HepG2 (cell line): ENCODE results near the gene SPG7. TPM values are rescaled to one million over a fixed set of nuclear protein-coding genes. Genes with fewer than 3 reads are reported as not detected.

ENCODE experiments used
- ATAC-seq: fragments of 200-7000 bp; cut with Tn5 transposase; 3 replicates; pipeline ENCODE4 v1.9.1; 2020; ENCODE audit warnings: mild to moderate bottlenecking, moderate library complexity
- Bru-seq: library from RNA; stranded (reverse); fragments of 400-500 nt; gene quantifications from one replicate; lab custom pipeline; 2021; lab: Mats Ljungman, UMichigan
- BruChase-seq, 2 experiments: library from RNA; stranded (reverse); fragments of 400-500 nt; gene quantifications; one replicate each; lab custom pipeline; 2021; lab: Mats Ljungman, UMichigan
- BruUV-seq: library from RNA; stranded (reverse); fragments of 400-500 nt; replicated peaks from 2 replicates; lab custom pipeline; 2021; lab: Mats Ljungman, UMichigan
- CTCF ChIA-PET: fragments of 300-600 bp; formaldehyde crosslinking; extraction: SDS; loops from one replicate; lab custom pipeline; 2021; ENCODE audit warnings: low total read pairs, inconsistent platforms, low intra/inter-chr PET ratio; lab: Yijun Ruan, JAX
- POLR2A ChIA-PET: fragments of 350-600 bp; sonication (Branson Sonifier 250); formaldehyde crosslinking; loops from one replicate; lab custom pipeline; 2020; ENCODE audit warnings: antibody characterized with exemption, inconsistent platforms; lab: Yijun Ruan, JAX
- DNase-seq: peaks from one replicate; pipeline ENCODE4 v3.0.0-alpha.2; 2015; ENCODE audit warnings: low spot score
- FAIRE-seq: peaks from 3 replicates; lab custom pipeline; 2011; peaks lifted over from hg19 to GRCh38; lab: Jason Lieb, UNC
- H2AFZ ChIP-seq: one replicate; pipeline ENCODE4 v1.6.1; 2011; ENCODE audit warnings: low read length, inconsistent platforms
- H3K27ac ChIP-seq: fragments of 300-600 bp; 3 replicates; pipeline ENCODE4 v1.8.0; 2011; ENCODE audit warnings: mixed run types, mild to moderate bottlenecking, mixed read lengths, low read length, inconsistent platforms; ENCODE audit not compliant: insufficient read depth; ENCODE audit errors: extremely low read length
- H3K27me3 ChIP-seq, 2 experiments: fragments of 200-600 bp in 1 of 2; 2 replicates in 1 of 2; 3 replicates in 1 of 2; pipeline versions ENCODE4 v1.6.0 to v1.8.0; 2011; ENCODE audit warnings: low read length in 2 of 2, mild to moderate bottlenecking in 2 of 2, moderate library complexity in 2 of 2, inconsistent platforms in 1 of 2; ENCODE audit not compliant: insufficient read depth in 2 of 2, control insufficient read depth in 1 of 2
- H3K36me3 ChIP-seq, 2 experiments: fragments of 200-600 bp in 1 of 2; replicated peaks in 1 of 2; 2 replicates in 1 of 2; 3 replicates in 1 of 2; pipeline versions ENCODE4 v1.5.1 to v1.8.0; 2011; ENCODE audit warnings: low read length in 2 of 2, inconsistent platforms in 1 of 2; ENCODE audit not compliant: insufficient read depth in 2 of 2, control insufficient read depth in 1 of 2
- H3K4me1 ChIP-seq: 2 replicates; pipeline ENCODE4 v1.5.1; 2012; ENCODE audit warnings: low read length, inconsistent platforms; ENCODE audit not compliant: insufficient read depth
- H3K4me2 ChIP-seq: 2 replicates; pipeline ENCODE4 v1.6.0; 2011; ENCODE audit warnings: low read depth, low read length, inconsistent platforms
- H3K4me3 ChIP-seq, 3 experiments: fragments of 200-600 bp in 1 of 3; sonication (generic), shearing (Covaris generic) in 1 of 3; replicated peaks in 1 of 3; 2 replicates each; pipeline ENCODE4 v1.5.1; 2011 to 2016; ENCODE audit warnings: low read length in 3 of 3, inconsistent platforms in 2 of 3, low read depth in 2 of 3, mild to moderate bottlenecking in 2 of 3, control low read depth in 1 of 3, mixed read lengths in 1 of 3; ENCODE audit not compliant: insufficient read depth in 1 of 3
- H3K79me2 ChIP-seq: one replicate; pipeline ENCODE4 v1.6.1; 2011; ENCODE audit warnings: low read length, inconsistent platforms; ENCODE audit not compliant: insufficient read depth
- H3K9ac ChIP-seq: 2 replicates; pipeline ENCODE4 v1.6.0; 2011; ENCODE audit warnings: mild to moderate bottlenecking, low read depth, low read length, inconsistent platforms; ENCODE audit not compliant: insufficient read depth
- H3K9me3 ChIP-seq: 2 replicates; pipeline ENCODE4 v1.5.1; 2012; ENCODE audit warnings: mild to moderate bottlenecking, low read length
- H4K20me1 ChIP-seq: 2 replicates; pipeline ENCODE4 v1.6.0; 2011; ENCODE audit warnings: inconsistent platforms, mild to moderate bottlenecking, low read length, moderate library complexity; ENCODE audit not compliant: insufficient read depth
- DBP ChIP-seq: sonication (generic); formaldehyde crosslinking; IDR thresholded peaks from 2 replicates; pipeline ENCODE4 v1.4.0; 2020; ENCODE audit warnings: missing genetic modification reagents; ENCODE audit errors: not compliant biosample characterization
- HDAC1 ChIP-seq: sonication (generic); formaldehyde crosslinking; IDR thresholded peaks from 2 replicates; pipeline ENCODE4 v1.5.1; 2020; ENCODE audit warnings: mild to moderate bottlenecking, missing genetic modification reagents
- JDP2 ChIP-seq: sonication (generic); formaldehyde crosslinking; IDR thresholded peaks from 2 replicates; pipeline ENCODE4 v1.8.1; 2022; ENCODE audit warnings: missing genetic modification reagents, borderline replicate concordance
- KAT7 ChIP-seq: IDR thresholded peaks from 2 replicates; pipeline ENCODE4 v1.6.1; 2018; ENCODE audit warnings: borderline replicate concordance, missing compliant biosample characterization
- KMT2B ChIP-seq: IDR thresholded peaks from 2 replicates; pipeline ENCODE4 v1.6.1; 2016; ENCODE audit warnings: missing genetic modification reagents, missing compliant biosample characterization
- MYC ChIP-seq: sonication (generic); formaldehyde crosslinking; IDR thresholded peaks from 2 replicates; pipeline ENCODE4 v1.9.0; 2021; ENCODE audit warnings: missing genetic modification reagents, borderline replicate concordance
- PAX8 ChIP-seq: sonication (generic); formaldehyde crosslinking; IDR thresholded peaks from 2 replicates; pipeline ENCODE4 v1.8.0; 2022; ENCODE audit warnings: mild to moderate bottlenecking, missing genetic modification reagents, borderline replicate concordance
- PAXIP1 ChIP-seq: sonication (generic); formaldehyde crosslinking; conservative IDR thresholded peaks from 2 replicates; pipeline ENCODE4 v1.4.0; 2020; ENCODE audit warnings: mild to moderate bottlenecking, missing genetic modification reagents, moderate library complexity
- ZNF296 ChIP-seq: sonication (generic); formaldehyde crosslinking; conservative IDR thresholded peaks from 2 replicates; pipeline ENCODE4 v1.5.0; 2020; ENCODE audit warnings: mild to moderate bottlenecking, missing genetic modification reagents
- ZNF335 ChIP-seq: sonication (generic); formaldehyde crosslinking; IDR thresholded peaks from 2 replicates; pipeline ENCODE4 v1.4.0; 2020; ENCODE audit warnings: missing genetic modification reagents
- ZNF446 ChIP-seq: sonication (generic); formaldehyde crosslinking; IDR thresholded peaks from 2 replicates; pipeline ENCODE4 v1.5.0; 2020; ENCODE audit warnings: mild to moderate bottlenecking, missing genetic modification reagents
- ZSCAN21 ChIP-seq: sonication (generic); formaldehyde crosslinking; IDR thresholded peaks from 2 replicates; pipeline ENCODE4 v1.8.0; 2022; ENCODE audit warnings: mild to moderate bottlenecking, missing genetic modification reagents, moderate library complexity, borderline replicate concordance
- WGBS: methylation state at CpG from one replicate; pipeline ENCODE4 v1.1.6; 2017; ENCODE audit warnings: low lambda C conversion rate; 5-methylcytosine and 5-hydroxymethylcytosine counted together
- in situ Hi-C: cut with HindIII; loops from 2 replicates; pipeline ENCODE4 v1.10.0; 2017; ENCODE audit warnings: low pct_unique_long_range_greater_than_20kb; ENCODE audit not compliant: extremely low pct_ligation_motif_present
- intact Hi-C: fragments of 100-400 bp; cut with micrococcal nuclease; formaldehyde crosslinking; loops from one replicate; pipeline ENCODE4 v1.10.0; 2022; ENCODE audit not compliant: unreplicated experiment
- long read RNA-seq, 2 experiments: library from RNA in 1 of 2; library from polyadenylated mRNA in 1 of 2; stranded (forward) in 1 of 2; unstranded in 1 of 2; transcript quantifications; one replicate each; pipeline ENCODE4 v2.0.0, GENCODE V29; 2019 to 2022
- polyA minus RNA-seq, 3 experiments: library from RNA; depleted of rRNA, polyadenylated mRNA; stranded (reverse); fragments of >200 nt; gene quantifications; 2 replicates each; pipeline ENCODE4 v1.2.3, GENCODE V29; 2011; ENCODE audit warnings: low replicate concordance in 1 of 3
- polyA plus RNA-seq, 8 experiments: library from polyadenylated mRNA; depleted of rRNA in 3 of 8; stranded (reverse) in 7 of 8; unstranded in 1 of 8; fragments of >200 nt; fragmentation: Illumina TruSeq in 4 of 8; extraction: Trizol in 4 of 8; gene quantifications; 2 replicates each; pipeline versions ENCODE4 v1.2.1 to v1.2.3, GENCODE V29; 2011 to 2016; ENCODE audit warnings: low read depth in 4 of 8, missing spikeins in 1 of 8, mixed read lengths in 1 of 8; ENCODE audit not compliant: insufficient read depth in 1 of 8
- total RNA-seq, 5 experiments: library from RNA; depleted of rRNA; stranded (reverse); fragments of >200 nt; fragmentation: Illumina TruSeq; extraction: Trizol; gene quantifications; 2 replicates each; pipeline ENCODE4 v1.2.3, GENCODE V29; 2016; ENCODE audit warnings: low read depth in 1 of 5

SPG7 gene
- total RNA-seq (2016; rRNA removed; fragmentation: Illumina TruSeq; extraction: Trizol) (63.9 and 136 TPM in 2 replicates), polyA plus RNA-seq (2011; rRNA removed) (66.0 and 77.5 TPM in 2 replicates), polyA minus RNA-seq (2011; rRNA and poly(A)+ RNA removed; ENCODE audit: low replicate concordance) (76.1 and 106 TPM in 2 replicates), Bru-seq, nascent RNA (percentile 80 among the genes with signal in this experiment), BruChase-seq, experiment 1, labeled RNA remaining after a 6-hour chase (percentile 92 among the genes with signal in this experiment), BruChase-seq, experiment 2, labeled RNA remaining after a 2-hour chase (percentile 90 among the genes with signal in this experiment)
- 47.1 and 47.6 TPM in 2 replicates for total RNA-seq (2016; cell fraction: cytosol; rRNA removed; fragmentation: Illumina TruSeq; extraction: Trizol; ENCODE audit: low read depth)
- 54.6 and 131 TPM in 2 replicates for total RNA-seq (2016; cell fraction: insoluble cytoplasmic fraction; rRNA removed; fragmentation: Illumina TruSeq; extraction: Trizol)
- 46.3 and 47.0 TPM in 2 replicates for total RNA-seq (2016; cell fraction: membrane; rRNA removed; fragmentation: Illumina TruSeq; extraction: Trizol)
- total RNA-seq (2016; cell fraction: nucleus; rRNA removed; fragmentation: Illumina TruSeq; extraction: Trizol) = 148 and 166 TPM in 2 replicates
- polyA plus RNA-seq (2011; cell fraction: cytosol; rRNA removed) = 41.6 and 46.2 TPM in 2 replicates
- polyA plus RNA-seq (2011; cell fraction: nucleus; rRNA removed) = 327 and 378 TPM in 2 replicates
- polyA plus RNA-seq (2012) = 69.0 and 72.2 TPM in 2 replicates
- 8.2 and 9.5 TPM in 2 replicates for polyA plus RNA-seq (2016; cell fraction: cytosol; fragmentation: Illumina TruSeq; extraction: Trizol; ENCODE audit: low read depth)
- 43.3 and 56.0 TPM in 2 replicates for polyA plus RNA-seq (2016; cell fraction: insoluble cytoplasmic fraction; fragmentation: Illumina TruSeq; extraction: Trizol; ENCODE audit: low read depth)
- 16.9 and 17.6 TPM in 2 replicates for polyA plus RNA-seq (2016; cell fraction: membrane; fragmentation: Illumina TruSeq; extraction: Trizol; ENCODE audit: low read depth)
- polyA plus RNA-seq (2016; cell fraction: nucleus; fragmentation: Illumina TruSeq; extraction: Trizol; ENCODE audit: insufficient read depth, low read depth) = 304 and 336 TPM in 2 replicates
- polyA minus RNA-seq (2011; cell fraction: cytosol; rRNA and poly(A)+ RNA removed) = 59.0 and 61.6 TPM in 2 replicates
- polyA minus RNA-seq (2011; cell fraction: nucleus; rRNA and poly(A)+ RNA removed) = 140 and 143 TPM in 2 replicates
- long read RNA-seq, experiment 1, transcript SPG7-202 (10 exons, 2,288 nt) = minor isoform, 11 of 73 reads
- long read RNA-seq, experiment 1, transcript SPG7-268 (17 exons, 3,359 nt) = major isoform, 36 of 73 reads
- long read RNA-seq, experiment 1, partial matches to known transcripts = 9 of 73 reads
- long read RNA-seq, experiment 1, other reads (novel, unspliced or antisense) = 7 of 73 reads
- long read RNA-seq, experiment 2, full-length matches to known transcripts = 36 of 81 reads
- long read RNA-seq, experiment 2, partial matches to known transcripts = 25 of 81 reads
- long read RNA-seq, experiment 2, other reads (novel, unspliced or antisense) = 20 of 81 reads

GRCh38 chr16:89507834-89508590 lies at the start of gene SPG7:
SPG7 (plus strand) TSS chr16:89508403; CDS start chr16:89508418, 15 bp downstream.
- DNase-seq (peak; percentile 75), FAIRE-seq (no peak), ATAC-seq (peak; percentile 70)
- Histone ChIP-seq H3K4me1 (peaks cover 57% of the 10 kb centered on the region), H3K27ac (peak within 1 kb of the TSS; percentile 88), H3K9me3 (no peaks in the 10 kb centered on the region), H3K4me3 (peak within 1 kb of the TSS; percentile 75 to 93 (median 83)), H3K9ac (peak within 1 kb of the TSS; percentile 98), H2AFZ (no peak within 1 kb of the TSS), H4K20me1 (peaks cover 12% of the 10 kb centered on the region), H3K27me3 (no peaks in the 10 kb centered on the region; a peak in 1 of 5 replicates), H3K79me2 (peaks cover 47% of the 10 kb centered on the region), H3K36me3 (peaks cover 14 to 22% of the 10 kb centered on the region in 2 experiments), H3K4me2 (peak within 1 kb of the TSS; percentile 97)
- intact Hi-C loops (loop anchor here (2.0 to 5.0 kb wide), 5 partner anchors 49 to 266 kb away; no protein-coding TSS in a partner anchor), in situ Hi-C loops (no loop called here)
- BruUV-seq = no TSS peak
- CTCF ChIA-PET = no interaction called here
- POLR2A ChIA-PET = interaction anchor here (0.5 to 3.1 kb wide), 29 partner anchors 9 to 502 kb away, joined by 3 to 23 read pairs (median 4); no protein-coding TSS in a partner anchor
- under 1% methylated on average over 24 of the region's 90 CpGs for WGBS
- TF ChIP-seq ZNF296 (peak; percentile 86; the same call in 1 of the 2 replicates), ZNF446 (peak; percentile 92; the same call in 1 of the 2 replicates), KAT7 (CRISPR knock-in tag) (peak; percentile 44; the same call in 1 of the 2 replicates), PAXIP1 (0 out of 2 replicates have a peak, but pooled peaks have one; percentile 1), ZSCAN21 (CRISPR knock-in tag) (peak; percentile 44; the same call in 1 of the 2 replicates), ZNF335 (CRISPR knock-in tag) (peak; percentile 30; the same call in 1 of the 2 replicates), MYC (CRISPR knock-in tag) (peak; percentile 97), KMT2B (CRISPR knock-in tag) (peak; percentile 60; the same call in 1 of the 2 replicates), DBP (CRISPR knock-in tag) (no peak), JDP2 (peak; percentile 70; the same call in 1 of the 2 replicates), PAX8 (no peak), HDAC1 (peak; percentile 25; the same call in 1 of the 2 replicates)
